H1 (cell line): ENCODE measurements around the gene UCP2. TPM values are rescaled to one million over a fixed set of nuclear protein-coding genes. Genes with fewer than 3 reads are reported as not detected.

Experiments
- CTCF ChIA-PET: fragments of 300-600 bp; sonication (Branson Sonifier 250); formaldehyde crosslinking; loops from one replicate; lab custom pipeline; 2021; ENCODE audit not compliant: partially characterized antibody; lab: Charles Lee
- POLR2A ChIA-PET: fragments of 300-600 bp; sonication (Branson Sonifier 250); formaldehyde crosslinking; loops from one replicate; lab custom pipeline; 2021; ENCODE audit warnings: inconsistent platforms; ENCODE audit not compliant: partially characterized antibody; lab: Charles Lee
- DNase-seq, 2 experiments: peaks; one replicate each; pipeline versions ENCODE4 v3.0.0 to v3.0.0-alpha.2; 2010 to 2022; ENCODE audit warnings: low spot score in 2 of 2, low read depth in 1 of 2, mixed read lengths in 1 of 2
- FAIRE-seq: peaks from 2 replicates; lab custom pipeline; 2011; peaks lifted over from hg19 to GRCh38; lab: Jason Lieb, UNC
- H2AFZ ChIP-seq: 2 replicates; pipeline ENCODE4 v1.8.1; 2012; ENCODE audit warnings: low read length, inconsistent platforms
- H2AK5ac ChIP-seq: 2 replicates; pipeline ENCODE4 v1.6.1; 2013; ENCODE audit warnings: low read depth, low read length
- H2BK120ac ChIP-seq: replicated peaks from 2 replicates; pipeline ENCODE3; 2013; ENCODE audit warnings: low read depth, low read length, inconsistent platforms
- H2BK12ac ChIP-seq: 2 replicates; pipeline ENCODE4 v1.6.1; 2013; ENCODE audit warnings: low read depth, low read length
- H2BK15ac ChIP-seq: 2 replicates; pipeline ENCODE4 v1.6.1; 2013; ENCODE audit warnings: low read length
- H2BK20ac ChIP-seq: 2 replicates; pipeline ENCODE4 v1.6.1; 2013; ENCODE audit warnings: low read length
- H2BK5ac ChIP-seq: 2 replicates; pipeline ENCODE4 v1.6.1; 2013; ENCODE audit warnings: low read depth, low read length
- H3K14ac ChIP-seq: 2 replicates; pipeline ENCODE4 v1.6.1; 2013; ENCODE audit warnings: inconsistent platforms; ENCODE audit not compliant: insufficient read length
- H3K18ac ChIP-seq: 2 replicates; pipeline ENCODE4 v1.6.1; 2013; ENCODE audit warnings: low read length; ENCODE audit errors: extremely low read depth
- H3K23ac ChIP-seq: 2 replicates; pipeline ENCODE4 v1.6.1; 2013; ENCODE audit warnings: inconsistent platforms; ENCODE audit not compliant: insufficient read length
- H3K23me2 ChIP-seq: 2 replicates; pipeline ENCODE4 v1.6.1; 2013; ENCODE audit warnings: low read depth, low read length
- H3K27ac ChIP-seq: 2 replicates; pipeline ENCODE4 v1.6.1; 2011; ENCODE audit warnings: low read depth, low read length, inconsistent platforms
- H3K27me3 ChIP-seq, 4 experiments: replicated peaks in 1 of 4; 1 replicate in 1 of 4; 2 replicates in 3 of 4; pipeline versions ENCODE4 v1.6.1 to v1.8.1; 2011 to 2013; ENCODE audit warnings: low read length in 3 of 4, mild to moderate bottlenecking in 3 of 4, inconsistent platforms in 2 of 4, mixed read lengths in 2 of 4, moderate library complexity in 1 of 4; ENCODE audit not compliant: control insufficient read depth in 3 of 4, insufficient read depth in 3 of 4; ENCODE audit errors: extremely low read depth in 1 of 4
- H3K36me3 ChIP-seq, 4 experiments: 2 replicates each; pipeline versions ENCODE4 v1.6.1 to v1.8.1; 2011 to 2013; ENCODE audit warnings: mild to moderate bottlenecking in 4 of 4, low read length in 3 of 4, moderate library complexity in 2 of 4, control low read depth in 1 of 4, inconsistent platforms in 1 of 4; ENCODE audit not compliant: insufficient read depth in 4 of 4, control insufficient read depth in 2 of 4
- H3K4ac ChIP-seq: replicated peaks from 2 replicates; pipeline ENCODE3; 2013; ENCODE audit warnings: low read length, low read depth, mixed read lengths, inconsistent platforms; ENCODE audit not compliant: insufficient read length
- H3K4me1 ChIP-seq, 4 experiments: replicated peaks in 1 of 4; 1 replicate in 1 of 4; 2 replicates in 3 of 4; pipeline versions ENCODE4 v1.6.1 to v1.8.1; 2011 to 2013; ENCODE audit warnings: low read length in 3 of 4, inconsistent platforms in 2 of 4, mixed read lengths in 1 of 4; ENCODE audit not compliant: insufficient read depth in 4 of 4, control insufficient read depth in 3 of 4
- H3K4me2 ChIP-seq, 2 experiments: 2 replicates each; pipeline versions ENCODE4 v1.6.1 to v1.8.1; 2011 to 2013; ENCODE audit warnings: low read depth in 2 of 2, low read length in 2 of 2, control low read depth in 1 of 2, inconsistent platforms in 1 of 2, mild to moderate bottlenecking in 1 of 2; ENCODE audit not compliant: insufficient read depth in 1 of 2
- H3K4me3 ChIP-seq, 4 experiments: fragments of 200-600, 300-600 bp in 1 of 4; sonication (generic), shearing (Covaris generic), sonication (Bioruptor Twin) in 1 of 4; 2 replicates each; pipeline versions ENCODE4 v1.5.1 to v1.8.1; 2011 to 2016; ENCODE audit warnings: low read length in 4 of 4, low read depth in 3 of 4, control low read depth in 2 of 4, inconsistent platforms in 2 of 4, mild to moderate bottlenecking in 2 of 4, mixed read lengths in 1 of 4, moderate library complexity in 1 of 4; ENCODE audit not compliant: insufficient read depth in 2 of 4; ENCODE audit errors: extremely low read depth in 1 of 4
- H3K56ac ChIP-seq: replicated peaks from 2 replicates; pipeline ENCODE3; 2013; ENCODE audit warnings: low read depth, mild to moderate bottlenecking, mixed read lengths, low read length, inconsistent platforms; ENCODE audit not compliant: insufficient read length
- H3K79me1 ChIP-seq: 2 replicates; pipeline ENCODE4 v1.6.1; 2013; ENCODE audit warnings: low read depth, low read length, control low read depth
- H3K79me2 ChIP-seq, 2 experiments: 2 replicates each; pipeline versions ENCODE4 v1.6.1 to v1.8.1; 2012 to 2013; ENCODE audit warnings: low read length in 2 of 2, mild to moderate bottlenecking in 2 of 2, inconsistent platforms in 1 of 2; ENCODE audit not compliant: insufficient read depth in 2 of 2, control insufficient read depth in 1 of 2
- H3K9ac ChIP-seq, 4 experiments: replicated peaks in 1 of 4; 1 replicate in 1 of 4; 2 replicates in 3 of 4; pipeline versions ENCODE4 v1.6.1 to v1.8.1; 2011 to 2013; ENCODE audit warnings: low read depth in 3 of 4, low read length in 3 of 4, control low read depth in 2 of 4, mild to moderate bottlenecking in 2 of 4, moderate library complexity in 2 of 4, inconsistent platforms in 1 of 4; ENCODE audit errors: extremely low read depth in 1 of 4
- H3K9me3 ChIP-seq, 2 experiments: 2 replicates each; pipeline versions ENCODE4 v1.6.1 to v1.8.1; 2012 to 2013; ENCODE audit warnings: mild to moderate bottlenecking in 2 of 2, moderate library complexity in 2 of 2, control low read depth in 1 of 2, inconsistent platforms in 1 of 2, low read depth in 1 of 2, low read length in 1 of 2, mixed read lengths in 1 of 2; ENCODE audit not compliant: insufficient read depth in 2 of 2
- H4K20me1 ChIP-seq, 2 experiments: replicated peaks in 1 of 2; 2 replicates each; pipeline versions ENCODE3 to v1.8.1; 2011 to 2013; ENCODE audit warnings: inconsistent platforms in 2 of 2, low read length in 2 of 2, mild to moderate bottlenecking in 1 of 2; ENCODE audit not compliant: insufficient read depth in 2 of 2, control insufficient read depth in 1 of 2
- H4K5ac ChIP-seq: 2 replicates; pipeline ENCODE4 v1.6.1; 2013; ENCODE audit warnings: low read length, low read depth, mixed read lengths, inconsistent platforms; ENCODE audit not compliant: insufficient read length
- H4K8ac ChIP-seq: 2 replicates; pipeline ENCODE4 v1.8.0; 2013; ENCODE audit warnings: mild to moderate bottlenecking, moderate library complexity, low read length, inconsistent platforms; ENCODE audit not compliant: insufficient read depth; ENCODE audit errors: extremely low read depth
- H4K91ac ChIP-seq: replicated peaks from 2 replicates; pipeline ENCODE3; 2013; ENCODE audit warnings: low read length, mixed read lengths, inconsistent platforms; ENCODE audit not compliant: insufficient read length
- CEBPB ChIP-seq: IDR thresholded peaks from 2 replicates; pipeline ENCODE4 v1.6.1; 2012; ENCODE audit warnings: low read depth, low read length
- CHD1 ChIP-seq: IDR thresholded peaks from 2 replicates; pipeline ENCODE4 v1.6.1; 2012; ENCODE audit warnings: low read depth, low read length, improper control_type of control experiment
- EP300 ChIP-seq, 2 experiments: IDR thresholded peaks; 1 replicate in 1 of 2; 2 replicates in 1 of 2; pipeline ENCODE4 v1.6.1; 2011 to 2012; ENCODE audit warnings: low read depth in 2 of 2, low read length in 2 of 2, mild to moderate bottlenecking in 2 of 2, borderline replicate concordance in 1 of 2, inconsistent platforms in 1 of 2, moderate library complexity in 1 of 2
- FOSL1 ChIP-seq: IDR thresholded peaks from 2 replicates; pipeline ENCODE4 v1.6.1; 2011; ENCODE audit warnings: mild to moderate bottlenecking, low read depth, low read length, moderate library complexity; ENCODE audit not compliant: insufficient read depth
- GABPA ChIP-seq: IDR thresholded peaks from 2 replicates; pipeline ENCODE4 v1.6.1; 2011; ENCODE audit warnings: mild to moderate bottlenecking, low read length, moderate library complexity, borderline replicate concordance; ENCODE audit not compliant: insufficient read depth
- KDM1A ChIP-seq: fragments of 200-600, 300-600 bp; sonication (generic); IDR thresholded peaks from 2 replicates; pipeline ENCODE4 v1.7.1; 2016; ENCODE audit warnings: mild to moderate bottlenecking, low read length, borderline replicate concordance
- KDM4A ChIP-seq: IDR thresholded peaks from one replicate; pipeline ENCODE4 v1.7.1; 2012; ENCODE audit warnings: low read depth, mild to moderate bottlenecking, moderate library complexity, low read length, inconsistent platforms; ENCODE audit not compliant: severe bottlenecking
- RBBP5 ChIP-seq: IDR thresholded peaks from 2 replicates; pipeline ENCODE4 v1.7.1; 2012; ENCODE audit warnings: low read depth, mild to moderate bottlenecking, inconsistent platforms, low read length, moderate library complexity, borderline replicate concordance
- TCF12 ChIP-seq: IDR thresholded peaks from 2 replicates; pipeline ENCODE4 v1.6.1; 2011; ENCODE audit warnings: low read depth, mild to moderate bottlenecking, low read length
- TEAD4 ChIP-seq: IDR thresholded peaks from 2 replicates; pipeline ENCODE4 v1.6.1; 2012; ENCODE audit warnings: low read depth, low read length, inconsistent platforms, mixed read lengths
- ZNF274 ChIP-seq: IDR thresholded peaks from 2 replicates; pipeline ENCODE4 v1.7.0; 2012; ENCODE audit warnings: low read length, borderline replicate concordance; ENCODE audit errors: extremely low read depth
- WGBS, 2 experiments: shearing (Covaris generic) in 1 of 2; methylation state at CpG; one replicate each; pipeline versions ENCODE4 v1.1.6 to v1.1.7; 2013 to 2015; ENCODE audit warnings: low lambda C conversion rate in 2 of 2, mixed read lengths in 2 of 2, inconsistent platforms in 1 of 2, low coverage in 1 of 2, missing lambda C conversion rate in 1 of 2; ENCODE audit not compliant: insufficient replicate concordance in 2 of 2, insufficient coverage in 1 of 2, insufficient read length in 1 of 2; ENCODE audit errors: extremely low coverage in 1 of 2, missing lambda C conversion rate in 1 of 2; 5-methylcytosine and 5-hydroxymethylcytosine counted together
- polyA plus RNA-seq, 7 experiments: library from polyadenylated mRNA; depleted of rRNA in 3 of 7; stranded (reverse) in 5 of 7; unstranded in 2 of 7; fragments of >200 nt in 5 of 7; fragments of 200-250 nt in 2 of 7; gene quantifications; 1 replicate in 5 of 7; 2 replicates in 1 of 7; 4 replicates in 1 of 7; pipeline versions ENCODE4 v1.2.1 to v1.2.3, GENCODE V29; 2011 to 2013; ENCODE audit warnings: missing spikeins in 2 of 7, mixed read lengths in 2 of 7
- total RNA-seq: library from RNA; stranded (reverse); fragmentation: NEBNext Ultra II Directional; extraction: Animal tissue kit (Norgen Biotek cat#: 25700); gene quantifications from 2 replicates; pipeline ENCODE4 v1.2.1, GENCODE V29; 2021

Gene UCP2
- total and polyA plus RNA-seq, 2 of the 8 experiments (the other 6 are each of a cell fraction or from before 2014, with no cell fraction given): 46.2 to 55.2 TPM

- Histone ChIP-seq H2BK20ac (no peak overlapping the region), H3K27ac (no peak overlapping the region), H3K4me3 (no peak overlapping the region), H4K8ac (no peak overlapping the region), H3K56ac (no peak overlapping the region), H3K23me2 (no peaks in the 10 kb centered on the region; the same call in 1 of the 2 replicates), H4K91ac (no peak overlapping the region), H3K4ac (no peak overlapping the region), H3K4me1 (no peaks in the 10 kb centered on the region; a peak in 1 of 7 replicates), H3K9ac (no peak overlapping the region), H2AFZ (no peak overlapping the region), H3K36me3 (no peaks in the 10 kb centered on the region), H4K5ac (no peak overlapping the region), H3K23ac (no peak overlapping the region), H4K20me1 (no peaks in the 10 kb centered on the region), H2BK120ac (no peak overlapping the region), H2BK12ac (no peak overlapping the region), H3K79me1 (no peaks in the 10 kb centered on the region), H3K9me3 (no peaks in the 10 kb centered on the region), H3K79me2 (no peaks in the 10 kb centered on the region), H2BK15ac (no peak overlapping the region), H3K14ac (no peak overlapping the region), H2BK5ac (no peak overlapping the region), H3K4me2 (no peak overlapping the region), H2AK5ac (no peak overlapping the region), H3K27me3 (no peaks in the 10 kb centered on the region; a peak in 1 of 7 replicates), H3K18ac (no peak overlapping the region)
- ChIA-PET CTCF (interaction anchor here (0.7 to 3.1 kb wide), 2 partner anchors 18 to 44 kb away, joined by 3 to 22 read pairs; no protein-coding TSS in a partner anchor), POLR2A (interaction anchor here (1.1 to 2.4 kb wide), 2 partner anchors 11 to 243 kb away, joined by 4 to 8 read pairs; no protein-coding TSS in a partner anchor)
- 81% methylated on average over 4 of the region's 7 CpGs; no CpG with 5 or more reads in 1 of the 2 experiments for WGBS, 2 experiments
- FAIRE-seq (no peak), DNase-seq (no peak)
- no peak for TF ChIP-seq FOSL1
- no peak for TF ChIP-seq TEAD4
- TF ChIP-seq EP300 (IDR thresholded peaks at IDR 0.05; ENCODE audit: borderline replicate concordance in 1 of 2, low read depth in 2 of 2, low read length in 2 of 2): no peak
- TF ChIP-seq KDM4A: no peak
- TF ChIP-seq ZNF274: no peak
- TF ChIP-seq GABPA: no peak
- no peak for TF ChIP-seq TCF12
- no peak for TF ChIP-seq CHD1
- TF ChIP-seq CEBPB: no peak
- TF ChIP-seq KDM1A: no peak
- TF ChIP-seq RBBP5: no peak
These were observed 20.4 kb downstream of the UCP2 start for GRCh38 chr11:73962101-73962705.
